Breast epithelium (tissue), 4 donors: ENCODE results near the gene DLEC1. TPM values are rescaled to one million over a fixed set of nuclear protein-coding genes. Genes with fewer than 3 reads are reported as not detected.
"Not testable (repeated sequence)": the region's sequence is repeated elsewhere in the genome, so short reads cannot be mapped to it uniquely, and the experiment has no call there.

Source experiments
- DNase-seq, 2 donors: peaks; one replicate each; pipeline ENCODE4 v3.0.0-alpha.2; 2019; ENCODE audit warnings: low spot score in 2 of 2
- H3K27ac ChIP-seq, 2 donors: fragments of 200-600 bp; sonication (generic) in 1 of 2; one replicate each; pipeline ENCODE4 v1.5.1; 2016 to 2019; ENCODE audit warnings: mild to moderate bottlenecking in 1 of 2
- H3K27me3 ChIP-seq, 2 donors: fragments of 200-600 bp; sonication (generic) in 1 of 2; one replicate each; pipeline versions ENCODE4 v1.5.1 to v1.6.0; 2017 to 2019; ENCODE audit warnings: control low read depth in 1 of 2, mild to moderate bottlenecking in 1 of 2
- H3K36me3 ChIP-seq: fragments of 200-600 bp; one replicate; pipeline ENCODE4 v1.5.1; 2019
- H3K4me1 ChIP-seq, 2 donors: fragments of 200-600 bp; sonication (generic); one replicate each; pipeline ENCODE4 v1.5.1; 2016 to 2019; ENCODE audit warnings: control low read depth in 1 of 2
- H3K4me3 ChIP-seq, 3 donors: fragments of 200-600 bp; sonication (generic); 1 replicate in 2 of 3; 2 replicates in 1 of 3; pipeline ENCODE4 v1.5.1; 2016 to 2019; ENCODE audit warnings: mild to moderate bottlenecking in 3 of 3, moderate library complexity in 2 of 3
- H3K9me3 ChIP-seq, 2 donors: fragments of 200-600 bp; sonication (generic) in 1 of 2; one replicate each; pipeline ENCODE4 v1.5.1; 2016 to 2019; ENCODE audit warnings: control low read depth in 1 of 2
- CTCF ChIP-seq, 3 donors: fragments of 450-650 bp; IDR thresholded peaks; one replicate each; pipeline ENCODE4 v1.5.1; 2016 to 2017; ENCODE audit warnings: antibody characterized with exemption in 3 of 3, mild to moderate bottlenecking in 3 of 3, moderate library complexity in 3 of 3
- POLR2A ChIP-seq: fragments of 450-650 bp; IDR thresholded peaks from one replicate; pipeline ENCODE4 v1.6.1; 2016; ENCODE audit warnings: antibody characterized with exemption, mild to moderate bottlenecking, moderate library complexity
- POLR2AphosphoS5 ChIP-seq, 3 donors: sonication (generic); formaldehyde crosslinking; IDR thresholded peaks; one replicate each; pipeline ENCODE4 v1.6.1; 2017; ENCODE audit warnings: antibody characterized with exemption in 3 of 3
- intact Hi-C: fragments of 100-400 bp; cut with DNase I; formaldehyde crosslinking; loops from one replicate; pipeline ENCODE4 v1.15.1; 2023; ENCODE audit warnings: low total_unique reads
- total RNA-seq, 3 donors: library from RNA; depleted of rRNA; stranded (reverse); fragments of >200 nt; gene quantifications; one replicate each; pipeline ENCODE4 v1.1.0, GENCODE V29; 2016

DLEC1 gene
- total RNA-seq, 3 donors from 2014 or later, result 0.98 to 2.0 (median 1.1) TPM

DNA sequence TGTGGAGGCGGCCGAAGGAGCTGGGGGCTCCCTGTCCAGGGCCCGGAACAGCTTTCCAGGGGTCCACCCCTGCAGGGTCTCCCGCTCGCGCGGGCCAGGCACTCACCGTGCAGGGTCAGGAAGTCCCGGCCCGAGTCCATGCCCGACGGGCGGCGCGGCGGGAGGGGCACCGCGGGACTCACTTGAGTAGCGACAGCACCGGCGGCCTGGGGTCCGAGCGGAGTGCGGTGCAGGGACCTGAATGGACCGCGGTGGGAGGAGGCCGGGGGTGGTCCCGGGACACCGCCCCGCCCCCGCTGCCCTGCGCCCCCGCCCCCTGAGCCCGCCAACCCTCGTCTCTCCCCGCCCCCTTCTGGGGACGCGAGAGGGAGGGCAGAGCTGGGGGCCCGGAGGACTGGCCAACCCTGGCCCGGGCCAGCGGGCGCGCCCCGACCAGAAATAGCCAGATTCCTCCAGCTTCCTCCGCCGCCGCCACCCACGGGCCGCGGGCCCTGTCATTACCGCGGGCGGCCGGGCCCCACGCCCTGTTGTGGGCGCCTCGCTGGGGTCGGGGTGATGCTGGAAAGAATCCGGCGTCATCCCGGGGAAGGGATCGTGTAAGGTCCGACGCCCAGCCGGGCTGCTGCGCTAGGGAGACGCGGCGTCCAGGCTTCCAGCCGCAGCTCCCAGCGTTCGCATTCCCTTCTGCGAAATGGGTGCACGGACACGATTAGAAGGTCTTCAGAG, 9.4 kb upstream of the DLEC1 start, which contains the start of gene PLCD1:
PLCD1 (minus strand) TSS at position 243 of the 726 bp plus-strand sequence; CDS start at position 140, 103 bp downstream.
- H3K9me3 ChIP-seq, result no peaks in the 10 kb centered on the region
- H3K4me3 ChIP-seq, result peak within 1 kb of the TSS; percentile 60 to 82 (median 73)
- H3K36me3 ChIP-seq, result no peaks in the 10 kb centered on the region
- H3K27ac ChIP-seq, result peak within 1 kb of the TSS; percentile 82 to 89
- peak in 2 of 3 donors; percentile 29 to 52 for TF ChIP-seq POLR2AphosphoS5 (IDR thresholded peaks at IDR 0.05)
- TF ChIP-seq CTCF (IDR thresholded peaks at IDR 0.05), result no peak
- TF ChIP-seq POLR2A, result no peak
- DNase-seq, result peak; percentile 62 to 73
- intact Hi-C loops, result no loop called here
- peaks cover 7 to 30% of the 10 kb centered on the region in 2 donors for H3K4me1 ChIP-seq
- no peaks in the 10 kb centered on the region for H3K27me3 ChIP-seq

DNA sequence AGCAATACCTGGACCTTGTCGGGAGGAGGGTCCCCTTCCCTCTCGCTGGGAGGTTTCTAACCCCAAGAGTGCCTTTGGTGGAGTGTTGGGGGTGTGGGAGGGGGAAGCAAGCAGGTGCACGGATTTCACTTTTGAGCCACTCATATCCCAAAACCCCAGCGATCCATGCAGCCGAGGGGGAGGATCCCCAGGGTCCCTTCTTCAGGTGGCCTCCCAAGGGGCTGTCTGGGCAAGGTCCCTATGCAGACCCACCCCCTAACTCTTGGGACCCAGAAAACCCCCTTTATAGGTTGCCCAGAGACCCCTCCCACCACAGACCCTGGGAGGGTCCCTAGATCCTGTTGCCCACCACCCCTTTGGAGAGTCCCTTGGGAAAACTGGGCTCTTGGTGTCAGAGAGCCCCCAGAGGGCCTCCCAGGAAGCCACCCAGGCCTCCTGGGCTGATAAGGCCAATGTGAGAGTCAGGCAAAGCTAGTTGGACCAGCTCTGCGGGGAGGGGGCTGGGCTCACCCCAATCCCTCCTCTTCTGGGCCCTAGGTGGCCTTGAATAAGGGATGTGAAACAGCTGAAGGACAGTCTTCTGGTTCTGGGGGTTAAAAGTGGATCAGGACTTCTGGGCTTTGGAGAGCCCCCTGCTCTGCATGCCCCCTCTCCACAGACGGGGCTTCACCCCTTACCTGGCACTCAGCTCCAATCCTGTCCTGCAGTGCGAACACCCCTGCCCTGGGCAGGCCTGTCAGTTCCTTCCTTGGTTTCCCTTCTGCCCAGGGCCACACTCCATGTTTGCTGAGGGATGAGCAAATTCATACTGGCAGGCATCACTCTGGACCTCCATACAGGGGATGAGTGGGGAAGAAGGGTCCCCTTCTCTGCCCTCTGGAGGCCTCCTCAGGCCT, 8.6 kb upstream of the DLEC1 start:
- TF ChIP-seq POLR2AphosphoS5 (IDR thresholded peaks at IDR 0.05), result no peak
- no peak for TF ChIP-seq POLR2A
- no peak for TF ChIP-seq CTCF (IDR thresholded peaks at IDR 0.05)
- H3K27ac ChIP-seq, result peak overlapping the region; percentile 82 to 89
- H3K9me3 ChIP-seq, result no peaks in the 10 kb centered on the region
- peaks cover 7 to 29% of the 10 kb centered on the region in 2 donors for H3K4me1 ChIP-seq
- DNase-seq, result peak in 1 of 2 donors; percentile 43
- intact Hi-C loops, result no loop called here
- no peaks in the 10 kb centered on the region for H3K36me3 ChIP-seq
- peak overlapping the region; percentile 60 to 82 (median 73) for H3K4me3 ChIP-seq
- no peaks in the 10 kb centered on the region for H3K27me3 ChIP-seq

GRCh38 chr3:38031022-38031994, 7.7 kb upstream of the DLEC1 start:
- intact Hi-C loops, result no loop called here
- H3K27ac ChIP-seq, result peak overlapping the region; percentile 82 to 89
- DNase-seq, result peak; percentile 65 to 71
- peaks cover 7 to 20% of the 10 kb centered on the region in 2 donors for H3K4me1 ChIP-seq
- H3K4me3 ChIP-seq, result peak overlapping the region in 1 of 3 donors; percentile 7
- H3K27me3 ChIP-seq, result no peaks in the 10 kb centered on the region
- no peaks in the 10 kb centered on the region for H3K36me3 ChIP-seq
- TF ChIP-seq CTCF (IDR thresholded peaks at IDR 0.05) (no peak), POLR2A (no peak), POLR2AphosphoS5 (IDR thresholded peaks at IDR 0.05) (no peak)
- H3K9me3 ChIP-seq, result no peaks in the 10 kb centered on the region

DNA sequence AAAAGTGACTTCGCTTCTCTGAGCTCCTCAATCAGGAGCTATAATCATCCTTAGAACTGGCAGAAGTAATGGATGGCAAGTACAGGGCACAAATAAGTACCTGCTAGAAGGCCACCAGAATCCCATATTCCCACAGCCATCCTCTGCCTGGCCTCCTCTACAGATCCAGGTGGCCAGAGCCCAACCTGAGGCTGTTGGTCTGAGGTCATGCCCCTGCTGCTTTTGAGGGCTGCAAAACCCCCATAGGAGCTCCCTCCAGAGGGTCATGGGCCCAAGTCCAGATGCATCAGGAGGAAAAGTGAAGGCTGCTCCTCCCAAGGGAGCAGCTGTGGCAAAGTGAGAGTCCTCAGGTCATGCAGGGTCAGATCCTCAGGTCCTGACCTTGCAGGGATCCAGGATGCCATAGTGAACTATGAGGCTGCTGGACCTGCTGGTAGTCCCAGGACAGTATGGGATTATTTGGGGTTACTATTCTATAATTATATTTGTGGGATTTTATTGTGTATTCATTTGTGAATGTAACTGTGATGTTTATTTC, 6.6 kb upstream of the DLEC1 start:
- Histone ChIP-seq H3K36me3 (no peaks in the 10 kb centered on the region), H3K4me3 (no peak overlapping the region), H3K4me1 (peaks cover 7 to 17% of the 10 kb centered on the region in 2 donors), H3K9me3 (no peaks in the 10 kb centered on the region), H3K27ac (no peak overlapping the region), H3K27me3 (no peaks in the 10 kb centered on the region)
- intact Hi-C loops, result no loop called here
- TF ChIP-seq POLR2AphosphoS5 (IDR thresholded peaks at IDR 0.05) (no peak), POLR2A (no peak), CTCF (IDR thresholded peaks at IDR 0.05) (no peak)
- DNase-seq, result no peak

GRCh38 chr3:38033586-38033985, 5.4 kb upstream of the DLEC1 start:
- DNase-seq, H3K9me3 ChIP-seq, H3K27me3 ChIP-seq, H3K27ac ChIP-seq, H3K36me3 ChIP-seq, intact Hi-C loops, H3K4me3 ChIP-seq: not testable (repeated sequence)
- peaks cover 7 to 17% of the 10 kb centered on the region in 2 donors for H3K4me1 ChIP-seq

- H3K36me3 ChIP-seq, H3K27me3 ChIP-seq, DNase-seq, H3K4me3 ChIP-seq, H3K27ac ChIP-seq, H3K9me3 ChIP-seq, intact Hi-C loops: not testable (repeated sequence)
- peaks cover 7 to 17% of the 10 kb centered on the region in 2 donors for H3K4me1 ChIP-seq
Measured at GRCh38 chr3:38034335-38034734, 4.7 kb upstream of the DLEC1 start.
